Measurements from ENCODE around the gene LEP.

- TF ChIP-seq CTCF (IDR thresholded peaks at IDR 0.05) (no peak), POLR2A (IDR thresholded peaks at IDR 0.05) (no peak)
These were observed 18.3 kb downstream of the LEP start for GRCh38 chr7:128259131-128260061.

Data from uterus (tissue), 2 donors.